Choroid plexus epithelial cell (primary cell): ENCODE data around the gene NDUFS4.
A peak's percentile ranks its signal among the peaks of the same experiment; 100 is the strongest.
"Not testable (repeated sequence)": the region's sequence is repeated elsewhere in the genome, so short reads cannot be mapped to it uniquely, and the experiment has no call there.

Experiments
- DNase-seq: peaks from one replicate; pipeline ENCODE4 v3.0.0-alpha.2; 2010; ENCODE audit warnings: low read depth
- H3K4me3 ChIP-seq: 2 replicates; pipeline ENCODE4 v1.5.1; 2011; ENCODE audit warnings: low read depth, mild to moderate bottlenecking, control low read depth, low read length, moderate library complexity
- CTCF ChIP-seq: conservative IDR thresholded peaks from 2 replicates; pipeline ENCODE4 v1.5.1; 2011; ENCODE audit warnings: low read depth, mild to moderate bottlenecking, control low read depth, inconsistent platforms, low read length, moderate library complexity

The NDUFS4 gene

GRCh38 chr5:53607886-53608285 is 47.4 kb downstream of the NDUFS4 start:
- TF ChIP-seq CTCF: no peak
- H3K4me3 ChIP-seq: no peak overlapping the region
- DNase-seq: peak; percentile 26

DNA sequence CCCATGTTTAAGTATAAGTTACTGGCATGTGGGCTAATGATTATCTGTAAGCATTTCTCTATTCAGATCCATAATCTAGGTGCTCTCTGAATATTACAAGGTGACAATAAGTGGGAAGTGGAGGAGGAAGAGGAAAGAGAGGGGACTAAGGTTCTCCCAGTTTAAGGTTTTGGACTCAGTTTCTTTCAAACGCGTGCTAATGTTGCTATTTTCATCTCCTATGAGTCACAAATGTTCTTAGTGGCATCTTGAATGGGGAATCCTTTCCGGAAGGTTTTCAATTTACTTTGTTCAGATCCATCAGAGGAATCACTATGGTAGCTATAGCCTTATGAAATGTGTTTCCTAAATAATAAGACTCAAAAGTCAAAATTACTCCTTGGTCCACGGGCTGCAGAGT is 48.5 kb downstream of the NDUFS4 start:
- H3K4me3 ChIP-seq, DNase-seq: not testable (repeated sequence)

DNA sequence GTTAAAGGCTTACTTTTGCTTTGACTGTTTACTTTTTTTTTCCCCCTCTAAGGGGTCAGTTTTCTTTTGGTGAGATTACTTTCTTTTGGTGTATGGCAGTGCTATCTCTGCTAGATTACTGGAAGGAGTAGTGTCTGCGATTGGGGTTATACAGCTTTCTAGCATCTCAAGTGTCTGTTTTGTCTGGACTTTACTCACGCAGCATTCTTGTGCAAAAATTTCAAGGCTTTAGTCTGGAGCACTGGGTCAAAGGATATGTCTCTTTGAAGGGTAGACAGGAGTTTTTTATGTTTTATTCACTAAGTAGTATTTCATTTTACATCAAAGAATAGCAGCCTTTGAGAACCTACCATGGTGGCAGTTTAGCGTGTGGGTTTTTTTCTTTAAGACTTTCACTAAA is 52.6 kb downstream of the NDUFS4 start:
- H3K4me3 ChIP-seq: no peak overlapping the region
- no peak for TF ChIP-seq CTCF
- DNase-seq: peak; percentile 57

- TF ChIP-seq CTCF: no peak
- no peak overlapping the region for H3K4me3 ChIP-seq
- DNase-seq: no peak
Measured at GRCh38 chr5:53613536-53613935, 53.1 kb downstream of the NDUFS4 start.

DNA sequence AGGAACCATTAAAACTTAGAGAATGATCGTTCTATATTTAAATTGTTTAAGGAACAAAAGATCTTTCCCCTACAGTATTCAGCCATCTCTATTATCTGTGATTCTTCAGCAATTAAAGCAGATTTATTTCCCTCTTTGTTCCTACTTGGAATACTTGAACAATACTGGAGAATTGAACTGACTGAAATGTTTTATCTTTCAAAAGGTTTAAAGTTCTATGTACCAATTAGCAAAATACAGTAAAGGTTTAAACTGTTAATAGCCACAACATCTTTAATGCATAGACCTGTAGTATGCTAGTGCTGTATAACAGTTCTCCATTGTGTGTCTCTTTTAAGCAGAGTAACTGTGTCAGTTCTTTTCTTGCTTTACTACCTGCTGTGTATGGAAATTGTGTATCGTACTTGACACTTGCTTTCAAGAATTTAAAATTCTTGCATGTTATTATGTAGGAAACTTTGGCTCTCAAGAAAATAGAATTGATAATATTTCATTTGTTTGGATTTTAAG is 54.0 kb downstream of the NDUFS4 start:
- no peak for DNase-seq
- TF ChIP-seq CTCF: no peak
- no peak overlapping the region for H3K4me3 ChIP-seq

DNA sequence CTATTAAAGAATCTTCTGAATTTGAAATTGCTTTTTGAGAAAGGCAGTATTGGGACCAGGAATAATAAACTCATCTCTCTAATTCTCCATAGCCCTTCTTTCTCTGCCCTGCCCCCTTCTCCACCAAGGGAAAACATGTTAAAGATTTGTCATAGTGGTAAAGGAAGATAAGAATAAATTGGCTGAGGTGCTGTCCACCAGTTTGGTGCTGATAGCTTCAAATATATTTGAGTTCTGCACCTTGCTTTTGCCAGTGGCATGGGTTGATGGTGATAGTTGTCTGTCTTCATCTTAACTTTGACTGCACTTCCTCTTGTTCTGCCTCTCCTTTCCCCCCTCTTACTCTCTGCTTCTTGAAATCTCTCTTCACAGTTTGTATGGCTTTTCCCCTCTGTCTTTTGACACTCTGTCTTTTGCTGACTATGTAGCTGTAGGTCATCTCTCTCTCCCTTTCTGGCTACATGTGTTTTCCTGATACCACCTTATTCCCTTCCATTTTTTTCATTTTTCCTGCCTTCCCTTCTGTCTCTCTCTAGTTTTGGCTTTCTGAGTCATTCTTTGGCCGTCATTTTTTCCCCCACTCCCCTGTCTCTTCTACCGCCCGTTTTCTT is 56.6 kb downstream of the NDUFS4 start:
- no peak overlapping the region for H3K4me3 ChIP-seq
- peak; percentile 13 for DNase-seq
- no peak for TF ChIP-seq CTCF

- H3K4me3 ChIP-seq: no peak overlapping the region
- no peak for DNase-seq
- no peak for TF ChIP-seq CTCF
Measured at GRCh38 chr5:53631251-53631650, 70.8 kb downstream of the NDUFS4 start.

DNA sequence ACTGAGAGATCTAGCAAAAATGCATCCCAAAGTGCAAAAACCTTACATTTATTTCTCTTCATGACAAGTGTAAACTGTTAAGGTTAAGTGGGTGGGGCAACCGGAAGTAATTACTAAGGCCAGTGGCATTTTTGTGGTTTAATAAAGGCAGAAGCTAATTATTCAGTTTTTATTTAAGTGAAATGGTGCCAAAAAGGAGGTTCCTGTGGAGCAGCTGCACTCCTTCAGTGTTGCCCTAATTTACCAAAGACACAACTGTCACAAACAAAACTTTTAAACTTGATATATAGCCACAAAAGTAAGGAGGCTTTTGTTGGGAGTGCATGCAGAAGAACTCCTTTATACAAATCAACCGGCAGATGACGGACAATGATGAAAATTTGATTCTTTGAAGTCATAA is 81.6 kb downstream of the NDUFS4 start:
- no peak for TF ChIP-seq CTCF
- DNase-seq: peak; percentile 13
- no peak overlapping the region for H3K4me3 ChIP-seq
